SU-DHL-6 (cell line): ENCODE results near the gene EIF4E1B.

Experiments
- EZH2phosphoT487 ChIP-seq: fragments of 200-600 bp; sonication (generic), shearing (Covaris generic); conservative IDR thresholded peaks from 2 replicates; pipeline ENCODE4 v1.6.1; 2018; ENCODE audit warnings: mild to moderate bottlenecking, antibody characterized with exemption, low read length, moderate library complexity, mixed read lengths
- TF ChIP-seq, protein P1 (sequence below): fragments of 200-600 bp; sonication (generic); IDR thresholded peaks from one replicate; pipeline ENCODE4 v1.5.1; 2017; ENCODE audit warnings: antibody characterized with exemption, mild to moderate bottlenecking, low read length, moderate library complexity; ENCODE audit not compliant: insufficient read depth, poor library complexity, severe bottlenecking

DNA sequence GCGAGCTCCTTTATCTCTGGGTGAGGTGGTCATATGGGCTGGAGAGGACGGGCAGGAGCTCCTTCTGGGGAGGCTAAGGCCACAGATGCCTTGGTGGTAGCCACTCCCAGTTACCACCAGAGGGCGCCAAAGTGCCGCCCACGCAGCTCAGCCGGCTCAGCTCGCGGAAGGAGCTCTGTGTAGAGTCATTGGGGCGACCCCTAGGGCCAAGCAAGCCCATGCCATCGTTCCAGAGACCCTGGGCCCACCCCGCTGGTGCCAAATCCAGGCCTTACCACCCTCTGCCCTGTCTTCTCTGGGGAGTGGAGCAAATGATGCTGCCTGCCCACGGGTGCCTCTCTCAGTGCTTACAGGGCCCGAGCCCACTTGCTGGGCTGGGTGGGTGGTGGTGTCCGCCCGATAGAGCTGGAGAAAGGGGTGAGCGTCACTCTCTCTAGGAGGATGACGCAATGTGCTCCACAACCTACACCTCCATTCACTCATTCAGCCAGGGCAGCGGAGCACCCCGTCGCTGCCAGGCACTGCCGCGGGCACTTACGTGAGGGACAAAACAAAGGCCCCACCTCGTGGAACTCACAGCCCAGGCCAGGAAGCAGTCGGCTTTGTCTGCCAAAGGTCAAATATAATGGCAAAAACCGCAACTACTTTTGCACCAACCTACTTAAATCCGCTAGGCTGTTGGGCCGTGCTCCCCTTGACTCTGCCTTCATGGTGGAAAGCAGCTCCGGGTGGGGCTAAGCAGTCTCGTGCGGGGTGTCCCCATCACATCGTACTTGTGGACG is 30.6 kb downstream of the EIF4E1B start:
- TF ChIP-seq, protein P1, sequence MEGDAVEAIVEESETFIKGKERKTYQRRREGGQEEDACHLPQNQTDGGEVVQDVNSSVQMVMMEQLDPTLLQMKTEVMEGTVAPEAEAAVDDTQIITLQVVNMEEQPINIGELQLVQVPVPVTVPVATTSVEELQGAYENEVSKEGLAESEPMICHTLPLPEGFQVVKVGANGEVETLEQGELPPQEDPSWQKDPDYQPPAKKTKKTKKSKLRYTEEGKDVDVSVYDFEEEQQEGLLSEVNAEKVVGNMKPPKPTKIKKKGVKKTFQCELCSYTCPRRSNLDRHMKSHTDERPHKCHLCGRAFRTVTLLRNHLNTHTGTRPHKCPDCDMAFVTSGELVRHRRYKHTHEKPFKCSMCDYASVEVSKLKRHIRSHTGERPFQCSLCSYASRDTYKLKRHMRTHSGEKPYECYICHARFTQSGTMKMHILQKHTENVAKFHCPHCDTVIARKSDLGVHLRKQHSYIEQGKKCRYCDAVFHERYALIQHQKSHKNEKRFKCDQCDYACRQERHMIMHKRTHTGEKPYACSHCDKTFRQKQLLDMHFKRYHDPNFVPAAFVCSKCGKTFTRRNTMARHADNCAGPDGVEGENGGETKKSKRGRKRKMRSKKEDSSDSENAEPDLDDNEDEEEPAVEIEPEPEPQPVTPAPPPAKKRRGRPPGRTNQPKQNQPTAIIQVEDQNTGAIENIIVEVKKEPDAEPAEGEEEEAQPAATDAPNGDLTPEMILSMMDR: peak; percentile 95
- TF ChIP-seq EZH2phosphoT487: no peak
